ENCODE data around the gene DPY30.
A peak's percentile ranks its signal among the peaks of the same experiment; 100 is the strongest.

DPY30 gene

DNA sequence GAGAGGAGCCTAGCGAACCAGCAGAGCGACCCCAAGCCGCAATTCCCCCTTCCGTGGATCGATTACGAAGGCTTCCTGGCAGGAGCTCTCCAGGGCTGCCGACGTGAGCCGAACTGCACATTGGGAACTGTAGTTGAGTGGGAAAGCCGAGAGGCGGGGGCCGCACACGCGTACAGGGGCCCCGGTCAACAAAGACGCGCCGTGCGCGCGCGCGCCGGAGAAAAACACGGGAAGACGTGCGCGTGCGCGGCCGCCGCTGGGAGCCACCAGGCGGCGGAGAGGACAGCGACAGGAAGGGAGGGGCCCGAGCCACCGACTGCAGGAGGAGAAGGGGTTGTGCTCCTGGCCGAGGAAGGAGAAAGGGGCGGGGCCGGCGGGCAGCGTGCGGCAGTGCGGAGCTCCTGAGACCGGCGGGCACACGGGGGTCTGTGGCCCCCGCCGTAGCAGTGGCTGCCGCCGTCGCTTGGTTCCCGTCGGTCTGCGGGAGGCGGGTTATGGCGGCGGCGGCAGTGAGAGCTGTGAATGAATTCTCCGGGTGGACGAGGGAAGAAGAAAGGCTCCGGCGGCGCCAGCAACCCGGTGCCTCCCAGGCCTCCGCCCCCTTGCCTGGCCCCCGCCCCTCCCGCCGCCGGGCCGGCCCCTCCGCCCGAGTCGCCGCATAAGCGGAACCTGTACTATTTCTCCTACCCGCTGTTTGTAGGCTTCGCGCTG, 23.9 kb upstream of the DPY30 start, which contains the start of gene SPAST:
SPAST (plus strand) TSS at position 247 of the 711 bp plus-strand sequence; CDS start at position 523, 276 bp downstream.
- Histone ChIP-seq H2BK15ac (replicated peaks; ENCODE audit: low read depth) (no peak within 1 kb of the TSS), H2BK5ac (ENCODE audit: low read length) (no peak within 1 kb of the TSS)

DNA sequence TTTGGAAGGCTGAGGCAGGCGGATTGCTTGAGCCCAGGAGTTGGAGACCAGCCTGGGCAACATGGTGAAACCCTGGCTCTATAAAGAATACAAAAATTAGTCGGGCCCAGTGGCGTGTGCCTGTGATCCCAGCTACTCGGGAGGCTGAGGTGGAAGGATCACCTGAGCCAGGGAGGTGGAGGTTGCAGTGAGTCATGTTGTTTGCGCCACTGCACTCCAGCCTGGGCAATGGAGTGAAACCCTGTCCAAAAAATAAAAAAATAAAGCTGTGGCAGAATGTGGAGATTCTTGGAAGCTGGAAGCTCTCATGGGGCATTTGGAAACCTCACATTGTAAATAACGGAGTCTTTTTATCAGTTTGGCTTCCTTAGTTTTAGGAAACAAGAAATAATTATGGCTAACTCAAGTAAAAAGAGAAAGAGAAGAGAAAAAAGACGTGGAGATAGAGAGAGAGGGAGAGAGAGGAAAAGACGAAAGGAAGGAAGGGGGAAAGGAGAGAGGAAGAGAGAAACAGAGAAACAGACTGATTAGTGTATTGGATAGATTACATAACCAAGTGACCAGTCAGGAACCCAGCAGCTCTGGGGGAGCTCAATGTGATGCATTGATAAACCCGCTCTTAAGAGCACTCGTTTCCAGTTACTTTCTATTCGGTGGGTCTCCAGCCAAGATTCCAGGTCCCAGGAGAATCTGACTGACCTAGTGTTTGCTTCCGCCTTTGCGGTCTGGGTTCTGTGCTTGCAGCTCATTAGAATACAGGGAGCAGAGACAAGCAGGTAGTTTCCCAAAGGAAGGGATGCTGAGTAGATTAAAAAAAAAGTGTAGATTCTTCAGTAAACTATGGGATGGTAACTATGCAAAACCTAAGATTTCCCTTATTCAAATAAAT, 22.6 kb upstream of the DPY30 start:
- H3K79me1 ChIP-seq (ENCODE audit: low read length): no peaks in the 10 kb centered on the region
- H3K18ac ChIP-seq (ENCODE audit: low read length): no peak overlapping the region
- H2BK5ac ChIP-seq (ENCODE audit: low read length): no peak overlapping the region
- WGBS (ENCODE audit: extremely low coverage, insufficient coverage, low lambda C conversion rate): no CpG with 5 or more reads among the region's 13 CpGs
- H3K9ac ChIP-seq (ENCODE audit: low read length): no peak overlapping the region
- no peak overlapping the region for H4K8ac ChIP-seq (ENCODE audit: low read depth, low read length)
- H3K27me3 ChIP-seq (ENCODE audit: insufficient read depth, low read length, poor library complexity): no peaks in the 10 kb centered on the region
- no peak overlapping the region for H2BK15ac ChIP-seq (replicated peaks; ENCODE audit: low read depth)
- no peak overlapping the region for H2AK5ac ChIP-seq (ENCODE audit: low read length)
- peak; percentile 78 for DNase-seq
- no peaks in the 10 kb centered on the region for H3K36me3 ChIP-seq (ENCODE audit: control insufficient read depth, insufficient read depth, low read length)
- no peak overlapping the region for H2BK120ac ChIP-seq (ENCODE audit: low read depth, low read length)
- no peak overlapping the region for H3K27ac ChIP-seq (ENCODE audit: low read depth, low read length)
- no peak overlapping the region for H4K5ac ChIP-seq (ENCODE audit: low read length)
- no peak overlapping the region for H3K4me2 ChIP-seq (ENCODE audit: low read length)
- peaks cover 2% of the 10 kb centered on the region for H3K79me2 ChIP-seq (ENCODE audit: control insufficient read depth, insufficient read depth, low read length)
- H3K23ac ChIP-seq (ENCODE audit: low read length): no peak overlapping the region
- H3K4me3 ChIP-seq (ENCODE audit: low read length): no peak overlapping the region
- H3K4me1 ChIP-seq (ENCODE audit: control insufficient read depth, low read depth, low read length): no peaks in the 10 kb centered on the region
- no peak overlapping the region for H3K4ac ChIP-seq (ENCODE audit: low read depth, low read length)
- peak overlapping the region; percentile 19 for H3K56ac ChIP-seq (ENCODE audit: low read length)

More for the DNA sequence above, 23.9 kb upstream of the DPY30 start, which contains the start of gene SPAST:
- H3K56ac ChIP-seq (ENCODE audit: low read length): peak within 1 kb of the TSS; percentile 93
- no peak within 1 kb of the TSS for H2AK5ac ChIP-seq (ENCODE audit: low read length)
- no peaks in the 10 kb centered on the region for H3K79me1 ChIP-seq (ENCODE audit: low read length)
- DNase-seq: peak; percentile 99
- no peaks in the 10 kb centered on the region for H3K27me3 ChIP-seq (ENCODE audit: insufficient read depth, low read length, poor library complexity)
- peak within 1 kb of the TSS; percentile 87 for H3K9ac ChIP-seq (ENCODE audit: low read length)
- no CpG with 5 or more reads among the region's 79 CpGs for WGBS (ENCODE audit: extremely low coverage, insufficient coverage, low lambda C conversion rate)
- peak within 1 kb of the TSS; percentile 93 for H3K4me3 ChIP-seq (ENCODE audit: low read length)
- no peaks in the 10 kb centered on the region for H3K4me1 ChIP-seq (ENCODE audit: control insufficient read depth, low read depth, low read length)
- peaks cover 2% of the 10 kb centered on the region for H3K79me2 ChIP-seq (ENCODE audit: control insufficient read depth, insufficient read depth, low read length)
- H3K23ac ChIP-seq (ENCODE audit: low read length): no peak within 1 kb of the TSS
- H3K4ac ChIP-seq (ENCODE audit: low read depth, low read length): peak within 1 kb of the TSS; percentile 58
- peak within 1 kb of the TSS; percentile 72 for H3K4me2 ChIP-seq (ENCODE audit: low read length)
- no peaks in the 10 kb centered on the region for H3K36me3 ChIP-seq (ENCODE audit: control insufficient read depth, insufficient read depth, low read length)
- peak within 1 kb of the TSS; percentile 97 for H3K27ac ChIP-seq (ENCODE audit: low read depth, low read length)
- peak within 1 kb of the TSS; percentile 99 for H3K18ac ChIP-seq (ENCODE audit: low read length)
- no peak within 1 kb of the TSS for H4K8ac ChIP-seq (ENCODE audit: low read depth, low read length)
- peak within 1 kb of the TSS; percentile 89 for H2BK120ac ChIP-seq (ENCODE audit: low read depth, low read length)
- no peak within 1 kb of the TSS for H4K5ac ChIP-seq (ENCODE audit: low read length)

DNA sequence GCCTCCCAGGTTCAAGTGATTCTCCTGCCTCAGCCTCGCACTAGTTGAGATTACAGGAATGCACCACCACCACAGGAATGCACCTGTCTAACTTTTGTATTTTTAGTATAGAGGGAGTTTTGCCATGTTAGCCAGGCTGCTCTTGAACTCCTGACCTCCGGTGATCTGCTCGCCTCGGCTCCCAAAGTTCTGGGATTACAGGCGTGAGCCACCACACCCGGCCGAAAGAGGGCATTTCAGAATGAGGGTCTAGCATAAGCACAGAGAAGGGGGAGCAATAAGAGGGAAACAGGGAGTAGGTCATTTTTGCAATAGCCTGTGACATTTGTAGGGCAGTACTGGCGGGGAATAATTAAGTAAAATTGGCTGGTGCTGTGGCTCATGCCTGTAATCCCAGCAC, 21.8 kb upstream of the DPY30 start:
- no peak overlapping the region for H4K5ac ChIP-seq (ENCODE audit: low read length)
- H3K27me3 ChIP-seq (ENCODE audit: insufficient read depth, low read length, poor library complexity): no peaks in the 10 kb centered on the region
- peaks cover 2% of the 10 kb centered on the region for H3K79me2 ChIP-seq (ENCODE audit: control insufficient read depth, insufficient read depth, low read length)
- H3K4me2 ChIP-seq (ENCODE audit: low read length): no peak overlapping the region
- no peak overlapping the region for H2BK15ac ChIP-seq (replicated peaks; ENCODE audit: low read depth)
- H3K36me3 ChIP-seq (ENCODE audit: control insufficient read depth, insufficient read depth, low read length): no peaks in the 10 kb centered on the region
- no peak overlapping the region for H3K9ac ChIP-seq (ENCODE audit: low read length)
- H3K79me1 ChIP-seq (ENCODE audit: low read length): no peaks in the 10 kb centered on the region
- no peak overlapping the region for H2AK5ac ChIP-seq (ENCODE audit: low read length)
- no peak for DNase-seq
- no CpG with 5 or more reads among the region's 8 CpGs for WGBS (ENCODE audit: extremely low coverage, insufficient coverage, low lambda C conversion rate)
- no peak overlapping the region for H3K4ac ChIP-seq (ENCODE audit: low read depth, low read length)
- H4K8ac ChIP-seq (ENCODE audit: low read depth, low read length): no peak overlapping the region
- H3K4me1 ChIP-seq (ENCODE audit: control insufficient read depth, low read depth, low read length): no peaks in the 10 kb centered on the region
- H3K23ac ChIP-seq (ENCODE audit: low read length): no peak overlapping the region
- H3K27ac ChIP-seq (ENCODE audit: low read depth, low read length): no peak overlapping the region
- H2BK120ac ChIP-seq (ENCODE audit: low read depth, low read length): no peak overlapping the region
- no peak overlapping the region for H3K18ac ChIP-seq (ENCODE audit: low read length)
- no peak overlapping the region for H2BK5ac ChIP-seq (ENCODE audit: low read length)
- H3K4me3 ChIP-seq (ENCODE audit: low read length): no peak overlapping the region
- no peak overlapping the region for H3K56ac ChIP-seq (ENCODE audit: low read length)

DNA sequence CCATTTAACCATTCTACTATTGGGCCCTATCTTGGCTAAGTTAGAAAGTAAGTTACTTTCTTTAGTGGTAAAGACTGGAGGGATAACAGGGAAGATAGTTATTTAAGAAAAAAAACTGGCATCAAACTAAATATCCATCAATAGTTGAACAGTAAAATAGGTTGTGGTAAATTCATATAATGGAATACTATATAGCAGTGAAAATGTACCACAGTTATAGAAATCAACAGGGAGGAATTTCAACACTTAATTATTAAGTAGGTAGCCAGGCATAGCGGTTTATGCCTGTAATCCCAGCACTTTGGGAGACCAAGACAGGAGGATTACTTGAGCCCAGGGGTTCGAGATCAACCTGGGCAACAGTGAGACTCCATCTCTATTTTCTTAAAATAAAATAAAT, 20.7 kb upstream of the DPY30 start:
- Histone ChIP-seq H3K79me2 (ENCODE audit: control insufficient read depth, insufficient read depth, low read length) (no peaks in the 10 kb centered on the region), H2BK120ac (ENCODE audit: low read depth, low read length) (no peak overlapping the region), H3K4ac (ENCODE audit: low read depth, low read length) (no peak overlapping the region), H2AK5ac (ENCODE audit: low read length) (no peak overlapping the region), H3K4me1 (ENCODE audit: control insufficient read depth, low read depth, low read length) (no peaks in the 10 kb centered on the region), H3K56ac (ENCODE audit: low read length) (no peak overlapping the region), H2BK15ac (replicated peaks; ENCODE audit: low read depth) (no peak overlapping the region), H3K4me3 (ENCODE audit: low read length) (no peak overlapping the region), H3K23ac (ENCODE audit: low read length) (no peak overlapping the region), H4K8ac (ENCODE audit: low read depth, low read length) (no peak overlapping the region), H3K9ac (ENCODE audit: low read length) (no peak overlapping the region), H3K18ac (ENCODE audit: low read length) (no peak overlapping the region), H3K4me2 (ENCODE audit: low read length) (no peak overlapping the region), H4K5ac (ENCODE audit: low read length) (no peak overlapping the region), H3K36me3 (ENCODE audit: control insufficient read depth, insufficient read depth, low read length) (no peaks in the 10 kb centered on the region), H3K79me1 (ENCODE audit: low read length) (no peaks in the 10 kb centered on the region), H3K27ac (ENCODE audit: low read depth, low read length) (no peak overlapping the region), H3K27me3 (ENCODE audit: insufficient read depth, low read length, poor library complexity) (no peaks in the 10 kb centered on the region), H2BK5ac (ENCODE audit: low read length) (no peak overlapping the region)
- DNase-seq: no peak
- no CpG with 5 or more reads among the region's 2 CpGs for WGBS (ENCODE audit: extremely low coverage, insufficient coverage, low lambda C conversion rate)

DNA sequence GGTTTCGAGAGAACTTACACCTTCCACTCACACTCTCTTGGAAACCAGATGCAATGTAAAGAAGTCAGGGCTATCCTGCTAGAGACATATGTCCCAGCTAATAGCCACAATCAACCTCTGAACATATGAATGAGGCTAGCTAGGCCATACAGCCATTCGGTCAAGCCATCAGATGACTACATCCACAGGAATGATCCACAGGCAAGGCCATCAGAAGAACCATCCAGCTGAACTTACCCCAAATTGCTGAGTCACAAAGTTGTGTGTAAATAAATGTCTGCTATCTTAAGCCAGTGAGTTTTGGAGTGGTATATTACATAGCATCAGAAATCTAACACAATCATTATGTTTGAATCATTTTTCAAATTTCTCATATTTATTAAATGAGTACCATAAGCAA, 18.5 kb upstream of the DPY30 start:
- Histone ChIP-seq H3K56ac (ENCODE audit: low read length) (no peak overlapping the region), H2BK120ac (ENCODE audit: low read depth, low read length) (no peak overlapping the region), H4K5ac (ENCODE audit: low read length) (no peak overlapping the region), H3K36me3 (ENCODE audit: control insufficient read depth, insufficient read depth, low read length) (no peaks in the 10 kb centered on the region), H3K18ac (ENCODE audit: low read length) (no peak overlapping the region), H3K27me3 (ENCODE audit: insufficient read depth, low read length, poor library complexity) (no peaks in the 10 kb centered on the region), H3K79me1 (ENCODE audit: low read length) (no peaks in the 10 kb centered on the region), H3K79me2 (ENCODE audit: control insufficient read depth, insufficient read depth, low read length) (no peaks in the 10 kb centered on the region), H2BK15ac (replicated peaks; ENCODE audit: low read depth) (no peak overlapping the region), H2AK5ac (ENCODE audit: low read length) (no peak overlapping the region), H3K4ac (ENCODE audit: low read depth, low read length) (no peak overlapping the region), H3K4me3 (ENCODE audit: low read length) (no peak overlapping the region), H3K4me2 (ENCODE audit: low read length) (no peak overlapping the region), H3K23ac (ENCODE audit: low read length) (no peak overlapping the region), H4K8ac (ENCODE audit: low read depth, low read length) (no peak overlapping the region), H3K9ac (ENCODE audit: low read length) (no peak overlapping the region), H3K4me1 (ENCODE audit: control insufficient read depth, low read depth, low read length) (no peaks in the 10 kb centered on the region), H3K27ac (ENCODE audit: low read depth, low read length) (no peak overlapping the region), H2BK5ac (ENCODE audit: low read length) (no peak overlapping the region)
- WGBS (ENCODE audit: extremely low coverage, insufficient coverage, low lambda C conversion rate): no CpG with 5 or more reads among the region's 2 CpGs
- no peak for DNase-seq

Data from mesendoderm (in vitro differentiated cells).